HepG2 (cell line): ENCODE data around the gene THEMIS. TPM values are rescaled to one million over a fixed set of nuclear protein-coding genes. Genes with fewer than 3 reads are reported as not detected.

Source experiments
- ATAC-seq: fragments of 200-7000 bp; cut with Tn5 transposase; 3 replicates; pipeline ENCODE4 v1.9.1; 2020; ENCODE audit warnings: mild to moderate bottlenecking, moderate library complexity
- BruUV-seq: library from RNA; stranded (reverse); fragments of 400-500 nt; replicated peaks from 2 replicates; lab custom pipeline; 2021; lab: Mats Ljungman, UMichigan
- CTCF ChIA-PET: fragments of 300-600 bp; formaldehyde crosslinking; extraction: SDS; loops from one replicate; lab custom pipeline; 2021; ENCODE audit warnings: low total read pairs, inconsistent platforms, low intra/inter-chr PET ratio; lab: Yijun Ruan, JAX
- POLR2A ChIA-PET: fragments of 350-600 bp; sonication (Branson Sonifier 250); formaldehyde crosslinking; loops from one replicate; lab custom pipeline; 2020; ENCODE audit warnings: antibody characterized with exemption, inconsistent platforms; lab: Yijun Ruan, JAX
- DNase-seq: peaks from one replicate; pipeline ENCODE4 v3.0.0-alpha.2; 2015; ENCODE audit warnings: low spot score
- FAIRE-seq: peaks from 3 replicates; lab custom pipeline; 2011; peaks lifted over from hg19 to GRCh38; lab: Jason Lieb, UNC
- H2AFZ ChIP-seq: one replicate; pipeline ENCODE4 v1.6.1; 2011; ENCODE audit warnings: low read length, inconsistent platforms
- H3K27ac ChIP-seq: fragments of 300-600 bp; 3 replicates; pipeline ENCODE4 v1.8.0; 2011; ENCODE audit warnings: mixed run types, mild to moderate bottlenecking, mixed read lengths, low read length, inconsistent platforms; ENCODE audit not compliant: insufficient read depth; ENCODE audit errors: extremely low read length
- H3K27me3 ChIP-seq, 2 experiments: fragments of 200-600 bp in 1 of 2; 2 replicates in 1 of 2; 3 replicates in 1 of 2; pipeline versions ENCODE4 v1.6.0 to v1.8.0; 2011; ENCODE audit warnings: low read length in 2 of 2, mild to moderate bottlenecking in 2 of 2, moderate library complexity in 2 of 2, inconsistent platforms in 1 of 2; ENCODE audit not compliant: insufficient read depth in 2 of 2, control insufficient read depth in 1 of 2
- H3K36me3 ChIP-seq, 2 experiments: fragments of 200-600 bp in 1 of 2; replicated peaks in 1 of 2; 2 replicates in 1 of 2; 3 replicates in 1 of 2; pipeline versions ENCODE4 v1.5.1 to v1.8.0; 2011; ENCODE audit warnings: low read length in 2 of 2, inconsistent platforms in 1 of 2; ENCODE audit not compliant: insufficient read depth in 2 of 2, control insufficient read depth in 1 of 2
- H3K4me1 ChIP-seq: 2 replicates; pipeline ENCODE4 v1.5.1; 2012; ENCODE audit warnings: low read length, inconsistent platforms; ENCODE audit not compliant: insufficient read depth
- H3K4me2 ChIP-seq: 2 replicates; pipeline ENCODE4 v1.6.0; 2011; ENCODE audit warnings: low read depth, low read length, inconsistent platforms
- H3K4me3 ChIP-seq, 3 experiments: fragments of 200-600 bp in 1 of 3; sonication (generic), shearing (Covaris generic) in 1 of 3; replicated peaks in 1 of 3; 2 replicates each; pipeline ENCODE4 v1.5.1; 2011 to 2016; ENCODE audit warnings: low read length in 3 of 3, inconsistent platforms in 2 of 3, low read depth in 2 of 3, mild to moderate bottlenecking in 2 of 3, control low read depth in 1 of 3, mixed read lengths in 1 of 3; ENCODE audit not compliant: insufficient read depth in 1 of 3
- H3K79me2 ChIP-seq: one replicate; pipeline ENCODE4 v1.6.1; 2011; ENCODE audit warnings: low read length, inconsistent platforms; ENCODE audit not compliant: insufficient read depth
- H3K9ac ChIP-seq: 2 replicates; pipeline ENCODE4 v1.6.0; 2011; ENCODE audit warnings: mild to moderate bottlenecking, low read depth, low read length, inconsistent platforms; ENCODE audit not compliant: insufficient read depth
- H3K9me3 ChIP-seq: 2 replicates; pipeline ENCODE4 v1.5.1; 2012; ENCODE audit warnings: mild to moderate bottlenecking, low read length
- H4K20me1 ChIP-seq: 2 replicates; pipeline ENCODE4 v1.6.0; 2011; ENCODE audit warnings: inconsistent platforms, mild to moderate bottlenecking, low read length, moderate library complexity; ENCODE audit not compliant: insufficient read depth
- AGO2 ChIP-seq: fragments of 200-400 bp; formaldehyde crosslinking; optimal IDR thresholded peaks from 2 replicates; pipeline ENCODE3; 2017; ENCODE audit warnings: mild to moderate bottlenecking, low read depth, low read length, moderate library complexity
- ARNTL ChIP-seq: sonication (generic); formaldehyde crosslinking; IDR thresholded peaks from 2 replicates; pipeline ENCODE4 v1.4.0; 2020; ENCODE audit warnings: mild to moderate bottlenecking, missing genetic modification reagents
- ATF7-NPFF ChIP-seq: sonication (generic); formaldehyde crosslinking; IDR thresholded peaks from 2 replicates; pipeline ENCODE4 v1.8.1; 2023; ENCODE audit warnings: mild to moderate bottlenecking, low read depth, missing genetic modification reagents, moderate library complexity
- HNRNPLL ChIP-seq: fragments of 200-400 bp; formaldehyde crosslinking; IDR thresholded peaks from 2 replicates; pipeline ENCODE4 v1.6.1; 2017; ENCODE audit warnings: mild to moderate bottlenecking, low read depth, low read length; ENCODE audit not compliant: poor library complexity, severe bottlenecking
- KAT8 ChIP-seq: IDR thresholded peaks from 2 replicates; pipeline ENCODE4 v1.6.1; 2016; ENCODE audit warnings: missing genetic modification reagents, missing compliant biosample characterization
- KDM3A ChIP-seq: IDR thresholded peaks from 2 replicates; pipeline ENCODE4 v1.6.1; 2018; ENCODE audit warnings: low read depth, missing compliant biosample characterization
- KLF16 ChIP-seq, 2 experiments: sonication (generic) in 1 of 2; formaldehyde crosslinking in 1 of 2; IDR thresholded peaks; 2 replicates each; pipeline versions ENCODE4 v1.6.1 to v1.8.0; 2016 to 2023; ENCODE audit warnings: missing genetic modification reagents in 2 of 2, missing compliant biosample characterization in 1 of 2
- NFIB ChIP-seq: sonication (generic); formaldehyde crosslinking; IDR thresholded peaks from 2 replicates; pipeline ENCODE4 v1.9.0; 2021; ENCODE audit warnings: missing genetic modification reagents, mild to moderate bottlenecking, borderline replicate concordance
- REL ChIP-seq: sonication (generic); formaldehyde crosslinking; conservative IDR thresholded peaks from 2 replicates; pipeline ENCODE4 v1.8.0; 2022; ENCODE audit warnings: mild to moderate bottlenecking, missing genetic modification reagents, moderate library complexity
- SP140L ChIP-seq: sonication (generic); formaldehyde crosslinking; IDR thresholded peaks from 2 replicates; pipeline ENCODE4 v1.4.0; 2020; ENCODE audit warnings: missing genetic modification reagents, borderline replicate concordance
- ZFP36L2 ChIP-seq: sonication (generic); formaldehyde crosslinking; IDR thresholded peaks from 2 replicates; pipeline ENCODE4 v1.4.0; 2020; ENCODE audit warnings: missing genetic modification reagents
- ZNF256 ChIP-seq: sonication (generic); formaldehyde crosslinking; conservative IDR thresholded peaks from 2 replicates; pipeline ENCODE4 v1.4.0; 2020; ENCODE audit warnings: missing genetic modification reagents
- ZNF569 ChIP-seq: sonication (generic); formaldehyde crosslinking; IDR thresholded peaks from 2 replicates; pipeline ENCODE4 v1.5.0; 2020; ENCODE audit warnings: mild to moderate bottlenecking, missing genetic modification reagents, moderate library complexity, borderline replicate concordance
- ZNF749 ChIP-seq: sonication (generic); formaldehyde crosslinking; IDR thresholded peaks from 2 replicates; pipeline ENCODE4 v1.8.0; 2022; ENCODE audit warnings: mild to moderate bottlenecking, missing genetic modification reagents, moderate library complexity, borderline replicate concordance
- ZNF772 ChIP-seq: sonication (generic); formaldehyde crosslinking; IDR thresholded peaks from 2 replicates; pipeline ENCODE4 v1.5.0; 2020; ENCODE audit warnings: mild to moderate bottlenecking, missing genetic modification reagents
- in situ Hi-C: cut with HindIII; loops from 2 replicates; pipeline ENCODE4 v1.10.0; 2017; ENCODE audit warnings: low pct_unique_long_range_greater_than_20kb; ENCODE audit not compliant: extremely low pct_ligation_motif_present
- intact Hi-C: fragments of 100-400 bp; cut with micrococcal nuclease; formaldehyde crosslinking; loops from one replicate; pipeline ENCODE4 v1.10.0; 2022; ENCODE audit not compliant: unreplicated experiment
- polyA plus RNA-seq, 8 experiments: library from polyadenylated mRNA; depleted of rRNA in 3 of 8; stranded (reverse) in 7 of 8; unstranded in 1 of 8; fragments of >200 nt; fragmentation: Illumina TruSeq in 4 of 8; extraction: Trizol in 4 of 8; gene quantifications; 2 replicates each; pipeline versions ENCODE4 v1.2.1 to v1.2.3, GENCODE V29; 2011 to 2016; ENCODE audit warnings: low read depth in 4 of 8, missing spikeins in 1 of 8, mixed read lengths in 1 of 8; ENCODE audit not compliant: insufficient read depth in 1 of 8
- total RNA-seq, 5 experiments: library from RNA; depleted of rRNA; stranded (reverse); fragments of >200 nt; fragmentation: Illumina TruSeq; extraction: Trizol; gene quantifications; 2 replicates each; pipeline ENCODE4 v1.2.3, GENCODE V29; 2016; ENCODE audit warnings: low read depth in 1 of 5
- TF ChIP-seq, protein P1 (sequence below): sonication (generic); formaldehyde crosslinking; IDR thresholded peaks from 2 replicates; pipeline ENCODE4 v1.5.0; 2020; ENCODE audit warnings: mild to moderate bottlenecking, missing genetic modification reagents, borderline replicate concordance
- TF ChIP-seq, protein P2 (sequence below): sonication (generic); formaldehyde crosslinking; IDR thresholded peaks from 2 replicates; pipeline ENCODE4 v1.4.0; 2020; ENCODE audit warnings: missing genetic modification reagents

THEMIS gene
- total and polyA plus RNA-seq, 2 of the 13 experiments (the other 11 are each of a cell fraction or from before 2014, with no cell fraction given) = not detected

DNA sequence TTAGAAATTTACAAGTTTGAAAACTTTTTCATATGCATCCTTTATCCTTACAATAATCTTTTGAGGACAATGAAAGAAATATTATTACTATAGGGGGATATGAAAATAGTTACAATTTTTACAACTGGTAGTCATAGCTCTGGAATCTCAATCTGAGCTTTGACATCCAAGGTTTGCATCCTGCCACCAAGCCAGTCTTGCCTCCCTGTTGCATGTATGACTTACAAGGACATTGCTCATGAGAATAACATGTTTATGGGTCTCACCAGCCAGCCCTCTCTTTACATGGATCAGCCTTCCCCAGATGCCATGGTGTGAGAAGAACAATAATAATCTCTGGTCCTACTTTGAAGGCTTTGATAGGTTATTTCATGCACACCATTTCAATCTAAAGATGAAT lies 67.5 kb downstream of the THEMIS start:
- H3K4me2 ChIP-seq = no peak overlapping the region
- no peaks in the 10 kb centered on the region for H3K79me2 ChIP-seq
- ChIA-PET POLR2A (no interaction called here), CTCF (no interaction called here)
- H3K9me3 ChIP-seq = no peaks in the 10 kb centered on the region
- DNase-seq = no peak
- no TSS peak for BruUV-seq
- H3K27ac ChIP-seq = no peak overlapping the region
- in situ Hi-C loops = no loop called here
- no peak for FAIRE-seq
- H3K27me3 ChIP-seq = no peaks in the 10 kb centered on the region
- no peak for ATAC-seq
- H3K9ac ChIP-seq = no peak overlapping the region
- no peak overlapping the region for H2AFZ ChIP-seq
- H3K4me1 ChIP-seq = peaks cover 9% of the 10 kb centered on the region; the same call in 1 of the 2 replicates
- H4K20me1 ChIP-seq = no peaks in the 10 kb centered on the region
- no peak overlapping the region for H3K4me3 ChIP-seq
- intact Hi-C loops = no loop called here
- no peaks in the 10 kb centered on the region for H3K36me3 ChIP-seq
- TF ChIP-seq KDM3A (CRISPR knock-in tag) = no peak
- TF ChIP-seq, protein P1, sequence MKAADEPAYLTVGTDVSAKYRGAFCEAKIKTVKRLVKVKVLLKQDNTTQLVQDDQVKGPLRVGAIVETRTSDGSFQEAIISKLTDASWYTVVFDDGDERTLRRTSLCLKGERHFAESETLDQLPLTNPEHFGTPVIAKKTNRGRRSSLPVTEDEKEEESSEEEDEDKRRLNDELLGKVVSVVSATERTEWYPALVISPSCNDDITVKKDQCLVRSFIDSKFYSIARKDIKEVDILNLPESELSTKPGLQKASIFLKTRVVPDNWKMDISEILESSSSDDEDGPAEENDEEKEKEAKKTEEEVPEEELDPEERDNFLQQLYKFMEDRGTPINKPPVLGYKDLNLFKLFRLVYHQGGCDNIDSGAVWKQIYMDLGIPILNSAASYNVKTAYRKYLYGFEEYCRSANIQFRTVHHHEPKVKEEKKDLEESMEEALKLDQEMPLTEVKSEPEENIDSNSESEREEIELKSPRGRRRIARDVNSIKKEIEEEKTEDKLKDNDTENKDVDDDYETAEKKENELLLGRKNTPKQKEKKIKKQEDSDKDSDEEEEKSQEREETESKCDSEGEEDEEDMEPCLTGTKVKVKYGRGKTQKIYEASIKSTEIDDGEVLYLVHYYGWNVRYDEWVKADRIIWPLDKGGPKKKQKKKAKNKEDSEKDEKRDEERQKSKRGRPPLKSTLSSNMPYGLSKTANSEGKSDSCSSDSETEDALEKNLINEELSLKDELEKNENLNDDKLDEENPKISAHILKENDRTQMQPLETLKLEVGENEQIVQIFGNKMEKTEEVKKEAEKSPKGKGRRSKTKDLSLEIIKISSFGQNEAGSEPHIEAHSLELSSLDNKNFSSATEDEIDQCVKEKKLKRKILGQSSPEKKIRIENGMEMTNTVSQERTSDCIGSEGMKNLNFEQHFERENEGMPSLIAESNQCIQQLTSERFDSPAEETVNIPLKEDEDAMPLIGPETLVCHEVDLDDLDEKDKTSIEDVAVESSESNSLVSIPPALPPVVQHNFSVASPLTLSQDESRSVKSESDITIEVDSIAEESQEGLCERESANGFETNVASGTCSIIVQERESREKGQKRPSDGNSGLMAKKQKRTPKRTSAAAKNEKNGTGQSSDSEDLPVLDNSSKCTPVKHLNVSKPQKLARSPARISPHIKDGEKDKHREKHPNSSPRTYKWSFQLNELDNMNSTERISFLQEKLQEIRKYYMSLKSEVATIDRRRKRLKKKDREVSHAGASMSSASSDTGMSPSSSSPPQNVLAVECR = no peak
- no peak for TF ChIP-seq ZNF749 (CRISPR knock-in tag)
- TF ChIP-seq, protein P2, sequence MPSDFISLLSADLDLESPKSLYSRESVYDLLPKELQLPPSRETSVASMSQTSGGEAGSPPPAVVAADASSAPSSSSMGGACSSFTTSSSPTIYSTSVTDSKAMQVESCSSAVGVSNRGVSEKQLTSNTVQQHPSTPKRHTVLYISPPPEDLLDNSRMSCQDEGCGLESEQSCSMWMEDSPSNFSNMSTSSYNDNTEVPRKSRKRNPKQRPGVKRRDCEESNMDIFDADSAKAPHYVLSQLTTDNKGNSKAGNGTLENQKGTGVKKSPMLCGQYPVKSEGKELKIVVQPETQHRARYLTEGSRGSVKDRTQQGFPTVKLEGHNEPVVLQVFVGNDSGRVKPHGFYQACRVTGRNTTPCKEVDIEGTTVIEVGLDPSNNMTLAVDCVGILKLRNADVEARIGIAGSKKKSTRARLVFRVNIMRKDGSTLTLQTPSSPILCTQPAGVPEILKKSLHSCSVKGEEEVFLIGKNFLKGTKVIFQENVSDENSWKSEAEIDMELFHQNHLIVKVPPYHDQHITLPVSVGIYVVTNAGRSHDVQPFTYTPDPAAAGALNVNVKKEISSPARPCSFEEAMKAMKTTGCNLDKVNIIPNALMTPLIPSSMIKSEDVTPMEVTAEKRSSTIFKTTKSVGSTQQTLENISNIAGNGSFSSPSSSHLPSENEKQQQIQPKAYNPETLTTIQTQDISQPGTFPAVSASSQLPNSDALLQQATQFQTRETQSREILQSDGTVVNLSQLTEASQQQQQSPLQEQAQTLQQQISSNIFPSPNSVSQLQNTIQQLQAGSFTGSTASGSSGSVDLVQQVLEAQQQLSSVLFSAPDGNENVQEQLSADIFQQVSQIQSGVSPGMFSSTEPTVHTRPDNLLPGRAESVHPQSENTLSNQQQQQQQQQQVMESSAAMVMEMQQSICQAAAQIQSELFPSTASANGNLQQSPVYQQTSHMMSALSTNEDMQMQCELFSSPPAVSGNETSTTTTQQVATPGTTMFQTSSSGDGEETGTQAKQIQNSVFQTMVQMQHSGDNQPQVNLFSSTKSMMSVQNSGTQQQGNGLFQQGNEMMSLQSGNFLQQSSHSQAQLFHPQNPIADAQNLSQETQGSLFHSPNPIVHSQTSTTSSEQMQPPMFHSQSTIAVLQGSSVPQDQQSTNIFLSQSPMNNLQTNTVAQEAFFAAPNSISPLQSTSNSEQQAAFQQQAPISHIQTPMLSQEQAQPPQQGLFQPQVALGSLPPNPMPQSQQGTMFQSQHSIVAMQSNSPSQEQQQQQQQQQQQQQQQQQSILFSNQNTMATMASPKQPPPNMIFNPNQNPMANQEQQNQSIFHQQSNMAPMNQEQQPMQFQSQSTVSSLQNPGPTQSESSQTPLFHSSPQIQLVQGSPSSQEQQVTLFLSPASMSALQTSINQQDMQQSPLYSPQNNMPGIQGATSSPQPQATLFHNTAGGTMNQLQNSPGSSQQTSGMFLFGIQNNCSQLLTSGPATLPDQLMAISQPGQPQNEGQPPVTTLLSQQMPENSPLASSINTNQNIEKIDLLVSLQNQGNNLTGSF (CRISPR knock-in tag) = no peak
- TF ChIP-seq ZFP36L2 = no peak
- TF ChIP-seq ZNF772 (CRISPR knock-in tag) = no peak
- no peak for TF ChIP-seq REL (CRISPR knock-in tag)
- no peak for TF ChIP-seq HNRNPLL
- TF ChIP-seq KAT8 (CRISPR knock-in tag) = no peak
- TF ChIP-seq KLF16 (CRISPR knock-in tag; IDR thresholded peaks at IDR 0.05) = no peak
- TF ChIP-seq AGO2 = no peak
- TF ChIP-seq NFIB = no peak
- TF ChIP-seq ZNF569 = no peak
- no peak for TF ChIP-seq ZNF256 (CRISPR knock-in tag)
- TF ChIP-seq ATF7-NPFF (CRISPR knock-in tag) = no peak
- no peak for TF ChIP-seq ARNTL
- no peak for TF ChIP-seq SP140L (CRISPR knock-in tag)
